A549 (cell line): Measurements from ENCODE around the gene CDKN1B.

Experiments
- CEBPB ChIP-seq, 2 experiments: fragments of >200 bp in 1 of 2; sonication (Bioruptor Twin) in 1 of 2; formaldehyde crosslinking in 1 of 2; IDR thresholded peaks; 2 replicates each; pipeline ENCODE4 v1.6.1; 2012 to 2016
- CHD2 ChIP-seq: fragments of 150-350 bp; IDR thresholded peaks from 2 replicates; pipeline ENCODE4 v1.6.1; 2014; ENCODE audit warnings: low read length; ENCODE audit not compliant: partially characterized antibody
- EP300 ChIP-seq, 2 experiments: fragments of >200 bp; sonication (Bioruptor Twin); formaldehyde crosslinking; IDR thresholded peaks; 2 replicates in 1 of 2; 3 replicates in 1 of 2; pipeline ENCODE4 v1.6.1; 2016 to 2017
- FOSL2 ChIP-seq, 2 experiments: fragments of 450-650 bp in 1 of 2; fragments of >200 bp in 1 of 2; sonication (Bioruptor Twin) in 1 of 2; formaldehyde crosslinking; IDR thresholded peaks; 2 replicates each; pipeline versions ENCODE4 v1.5.0 to v1.6.1; 2016 to 2020; ENCODE audit warnings: mild to moderate bottlenecking in 1 of 2, moderate library complexity in 1 of 2
- MAZ ChIP-seq: fragments of 150-350 bp; IDR thresholded peaks from 2 replicates; pipeline ENCODE4 v1.6.1; 2014; ENCODE audit warnings: antibody characterized with exemption, low read depth, low read length, borderline replicate concordance
- MYC ChIP-seq: IDR thresholded peaks from 2 replicates; pipeline ENCODE4 v1.6.1; 2012; ENCODE audit warnings: mild to moderate bottlenecking, inconsistent platforms, low read length, improper control_type of control experiment, borderline replicate concordance
- RAD21 ChIP-seq, 2 experiments: fragments of >200 bp in 1 of 2; sonication (Bioruptor Twin) in 1 of 2; formaldehyde crosslinking in 1 of 2; IDR thresholded peaks in 1 of 2; conservative IDR thresholded peaks in 1 of 2; 2 replicates in 1 of 2; 3 replicates in 1 of 2; pipeline ENCODE4 v1.6.1; 2012 to 2018; ENCODE audit warnings: inconsistent platforms in 1 of 2
- TF ChIP-seq, protein P1 (sequence below): IDR thresholded peaks from 2 replicates; pipeline ENCODE4 v1.6.1; 2012
- TF ChIP-seq, protein P2 (sequence below): fragments of >200 bp; sonication (Bioruptor Twin); formaldehyde crosslinking; IDR thresholded peaks from 3 replicates; pipeline ENCODE4 v1.5.1; 2016
- TF ChIP-seq, protein P3 (sequence below): IDR thresholded peaks from 2 replicates; pipeline ENCODE4 v1.6.1; 2012; ENCODE audit warnings: low read depth, borderline replicate concordance
- TF ChIP-seq, protein P4 (sequence below): fragments of 250-450 bp; sonication (Bioruptor Pico); IDR thresholded peaks from 2 replicates; pipeline ENCODE4 v1.5.0; 2021; ENCODE audit warnings: mild to moderate bottlenecking, moderate library complexity, borderline replicate concordance

DNA sequence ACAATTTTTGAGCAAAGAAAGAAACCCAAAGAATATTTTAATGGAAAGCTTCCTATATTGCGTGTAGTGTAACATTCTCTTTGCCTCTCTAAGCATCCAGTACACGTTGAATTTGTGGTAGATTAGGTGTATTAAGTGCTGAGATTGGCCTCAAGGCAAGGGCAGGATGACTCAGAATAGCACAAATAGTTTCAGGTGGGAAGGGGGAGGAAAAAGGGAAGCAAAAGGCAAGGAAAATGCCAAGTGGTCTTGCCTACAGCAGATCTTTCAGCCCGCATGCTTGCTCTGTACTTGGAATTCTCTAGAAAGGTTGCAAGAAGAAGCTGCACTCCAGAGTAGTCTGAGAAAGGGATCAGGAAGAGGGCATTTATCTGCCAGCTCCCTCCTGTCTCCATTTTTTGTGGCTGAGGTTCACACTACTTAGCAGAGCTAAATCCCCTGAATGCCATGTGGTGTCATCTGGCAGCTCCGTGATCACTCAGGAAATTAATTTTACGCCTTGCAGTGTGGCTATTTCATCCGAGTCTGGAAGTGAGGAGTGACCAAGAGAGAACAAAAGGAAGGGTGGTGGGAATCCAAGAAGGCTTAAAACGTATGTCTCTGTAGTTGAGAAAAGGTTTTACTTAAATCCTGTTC is 28.5 kb downstream of the CDKN1B start:
- TF ChIP-seq CEBPB (IDR thresholded peaks at IDR 0.05) (no peak), RAD21 (conservative IDR thresholded peaks at IDR 0.05 in 1 of 2, IDR thresholded peaks at IDR 0.05 in 1 of 2) (no peak), FOSL2 (IDR thresholded peaks at IDR 0.05) (no peak), FOSL2 (CRISPR knock-in tag; IDR thresholded peaks at IDR 0.05) (no peak), MAZ (no peak), EP300 (IDR thresholded peaks at IDR 0.05) (no peak), CHD2 (no peak), MYC (no peak)
- TF ChIP-seq, protein P1, sequence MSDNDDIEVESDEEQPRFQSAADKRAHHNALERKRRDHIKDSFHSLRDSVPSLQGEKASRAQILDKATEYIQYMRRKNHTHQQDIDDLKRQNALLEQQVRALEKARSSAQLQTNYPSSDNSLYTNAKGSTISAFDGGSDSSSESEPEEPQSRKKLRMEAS, result no peak
- TF ChIP-seq, protein P2, sequence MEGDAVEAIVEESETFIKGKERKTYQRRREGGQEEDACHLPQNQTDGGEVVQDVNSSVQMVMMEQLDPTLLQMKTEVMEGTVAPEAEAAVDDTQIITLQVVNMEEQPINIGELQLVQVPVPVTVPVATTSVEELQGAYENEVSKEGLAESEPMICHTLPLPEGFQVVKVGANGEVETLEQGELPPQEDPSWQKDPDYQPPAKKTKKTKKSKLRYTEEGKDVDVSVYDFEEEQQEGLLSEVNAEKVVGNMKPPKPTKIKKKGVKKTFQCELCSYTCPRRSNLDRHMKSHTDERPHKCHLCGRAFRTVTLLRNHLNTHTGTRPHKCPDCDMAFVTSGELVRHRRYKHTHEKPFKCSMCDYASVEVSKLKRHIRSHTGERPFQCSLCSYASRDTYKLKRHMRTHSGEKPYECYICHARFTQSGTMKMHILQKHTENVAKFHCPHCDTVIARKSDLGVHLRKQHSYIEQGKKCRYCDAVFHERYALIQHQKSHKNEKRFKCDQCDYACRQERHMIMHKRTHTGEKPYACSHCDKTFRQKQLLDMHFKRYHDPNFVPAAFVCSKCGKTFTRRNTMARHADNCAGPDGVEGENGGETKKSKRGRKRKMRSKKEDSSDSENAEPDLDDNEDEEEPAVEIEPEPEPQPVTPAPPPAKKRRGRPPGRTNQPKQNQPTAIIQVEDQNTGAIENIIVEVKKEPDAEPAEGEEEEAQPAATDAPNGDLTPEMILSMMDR, result no peak
- TF ChIP-seq, protein P3, sequence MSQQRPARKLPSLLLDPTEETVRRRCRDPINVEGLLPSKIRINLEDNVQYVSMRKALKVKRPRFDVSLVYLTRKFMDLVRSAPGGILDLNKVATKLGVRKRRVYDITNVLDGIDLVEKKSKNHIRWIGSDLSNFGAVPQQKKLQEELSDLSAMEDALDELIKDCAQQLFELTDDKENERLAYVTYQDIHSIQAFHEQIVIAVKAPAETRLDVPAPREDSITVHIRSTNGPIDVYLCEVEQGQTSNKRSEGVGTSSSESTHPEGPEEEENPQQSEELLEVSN, result no peak
- TF ChIP-seq, protein P4, sequence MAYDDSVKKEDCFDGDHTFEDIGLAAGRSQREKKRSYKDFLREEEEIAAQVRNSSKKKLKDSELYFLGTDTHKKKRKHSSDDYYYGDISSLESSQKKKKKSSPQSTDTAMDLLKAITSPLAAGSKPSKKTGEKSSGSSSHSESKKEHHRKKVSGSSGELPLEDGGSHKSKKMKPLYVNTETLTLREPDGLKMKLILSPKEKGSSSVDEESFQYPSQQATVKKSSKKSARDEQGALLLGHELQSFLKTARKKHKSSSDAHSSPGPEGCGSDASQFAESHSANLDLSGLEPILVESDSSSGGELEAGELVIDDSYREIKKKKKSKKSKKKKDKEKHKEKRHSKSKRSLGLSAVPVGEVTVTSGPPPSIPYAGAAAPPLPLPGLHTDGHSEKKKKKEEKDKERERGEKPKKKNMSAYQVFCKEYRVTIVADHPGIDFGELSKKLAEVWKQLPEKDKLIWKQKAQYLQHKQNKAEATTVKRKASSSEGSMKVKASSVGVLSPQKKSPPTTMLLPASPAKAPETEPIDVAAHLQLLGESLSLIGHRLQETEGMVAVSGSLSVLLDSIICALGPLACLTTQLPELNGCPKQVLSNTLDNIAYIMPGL (CRISPR knock-in tag), result no peak
